Hepatocyte (in vitro differentiated cells): Measurements from ENCODE around the gene NPC2. TPM values are rescaled to one million over a fixed set of nuclear protein-coding genes. Genes with fewer than 3 reads are reported as not detected.

Source experiments
- DNase-seq: peaks from one replicate; pipeline ENCODE4 v3.0.0-alpha.2; 2016; ENCODE audit warnings: low spot score
- H2AFZ ChIP-seq: fragments of 200-600 bp; sonication (generic); 2 replicates; pipeline ENCODE4 v1.6.0; 2016; ENCODE audit warnings: antibody characterized with exemption, mild to moderate bottlenecking
- H3K27ac ChIP-seq: fragments of 200-600 bp; sonication (generic); 2 replicates; pipeline ENCODE4 v1.5.1; 2016; ENCODE audit warnings: mild to moderate bottlenecking
- H3K27me3 ChIP-seq: fragments of 200-600 bp; sonication (generic); 2 replicates; pipeline ENCODE4 v1.6.1; 2016
- H3K36me3 ChIP-seq: fragments of 200-600 bp; sonication (generic); replicated peaks from 2 replicates; pipeline ENCODE4 v1.5.1; 2016; ENCODE audit warnings: low read depth; ENCODE audit not compliant: insufficient read depth
- H3K4me1 ChIP-seq: fragments of 200-600 bp; sonication (generic); 2 replicates; pipeline ENCODE4 v1.5.1; 2016; ENCODE audit warnings: mild to moderate bottlenecking, moderate library complexity; ENCODE audit not compliant: insufficient read depth
- H3K4me2 ChIP-seq: fragments of 200-600 bp; sonication (generic); 2 replicates; pipeline ENCODE4 v1.6.0; 2016
- H3K4me3 ChIP-seq: fragments of 200-600 bp; sonication (generic); 2 replicates; pipeline ENCODE4 v1.5.1; 2016; ENCODE audit warnings: mild to moderate bottlenecking
- H3K79me2 ChIP-seq: fragments of 200-600 bp; sonication (generic); 2 replicates; pipeline ENCODE4 v1.6.0; 2017; ENCODE audit warnings: mild to moderate bottlenecking
- H3K9me2 ChIP-seq: fragments of 200-600 bp; sonication (generic); replicated peaks from 2 replicates; pipeline ENCODE4 v1.6.0; 2017; ENCODE audit warnings: mild to moderate bottlenecking; ENCODE audit not compliant: insufficient read depth
- H3K9me3 ChIP-seq: fragments of 200-600 bp; sonication (generic); 2 replicates; pipeline ENCODE4 v1.5.1; 2016; ENCODE audit warnings: low read depth, mild to moderate bottlenecking
- H4K20me1 ChIP-seq: fragments of 200-600 bp; sonication (generic); 2 replicates; pipeline ENCODE4 v1.6.0; 2016; ENCODE audit warnings: mild to moderate bottlenecking; ENCODE audit not compliant: insufficient read depth, poor library complexity, severe bottlenecking
- EZH2 ChIP-seq: fragments of 200-600 bp; sonication (generic); IDR thresholded peaks from 2 replicates; pipeline ENCODE4 v1.6.1; 2016; ENCODE audit warnings: antibody characterized with exemption, mild to moderate bottlenecking, borderline replicate concordance
- EZH2phosphoT487 ChIP-seq: fragments of 200-600 bp; sonication (generic); IDR thresholded peaks from one replicate; pipeline ENCODE4 v1.6.1; 2018; ENCODE audit warnings: antibody characterized with exemption, mild to moderate bottlenecking, low read depth, moderate library complexity; ENCODE audit not compliant: unreplicated experiment, severe bottlenecking
- WGBS: methylation state at CpG from one replicate; pipeline ENCODE4 v1.1.6; 2016; ENCODE audit warnings: low lambda C conversion rate; ENCODE audit errors: missing lambda C conversion rate; 5-methylcytosine and 5-hydroxymethylcytosine counted together
- polyA plus RNA-seq: library from polyadenylated mRNA; unstranded; fragments of >200 nt; fragmentation: Nextera tagmentation; extraction: Ambion mirVana; gene quantifications from 2 replicates; pipeline ENCODE4 v1.2.1, GENCODE V29; 2016
- total RNA-seq: library from RNA; depleted of rRNA; stranded (reverse); fragments of >200 nt; gene quantifications from 2 replicates; pipeline ENCODE4 v1.2.3, GENCODE V29; 2014
- TF ChIP-seq, protein P1 (sequence below): fragments of 200-600 bp; sonication (generic); IDR thresholded peaks from 2 replicates; pipeline ENCODE4 v1.5.1; 2016; ENCODE audit warnings: antibody characterized with exemption, mild to moderate bottlenecking; ENCODE audit not compliant: poor library complexity

Gene NPC2
- total and polyA plus RNA-seq, 2 experiments from 2014 or later, result 602 to 1,339 TPM

DNA sequence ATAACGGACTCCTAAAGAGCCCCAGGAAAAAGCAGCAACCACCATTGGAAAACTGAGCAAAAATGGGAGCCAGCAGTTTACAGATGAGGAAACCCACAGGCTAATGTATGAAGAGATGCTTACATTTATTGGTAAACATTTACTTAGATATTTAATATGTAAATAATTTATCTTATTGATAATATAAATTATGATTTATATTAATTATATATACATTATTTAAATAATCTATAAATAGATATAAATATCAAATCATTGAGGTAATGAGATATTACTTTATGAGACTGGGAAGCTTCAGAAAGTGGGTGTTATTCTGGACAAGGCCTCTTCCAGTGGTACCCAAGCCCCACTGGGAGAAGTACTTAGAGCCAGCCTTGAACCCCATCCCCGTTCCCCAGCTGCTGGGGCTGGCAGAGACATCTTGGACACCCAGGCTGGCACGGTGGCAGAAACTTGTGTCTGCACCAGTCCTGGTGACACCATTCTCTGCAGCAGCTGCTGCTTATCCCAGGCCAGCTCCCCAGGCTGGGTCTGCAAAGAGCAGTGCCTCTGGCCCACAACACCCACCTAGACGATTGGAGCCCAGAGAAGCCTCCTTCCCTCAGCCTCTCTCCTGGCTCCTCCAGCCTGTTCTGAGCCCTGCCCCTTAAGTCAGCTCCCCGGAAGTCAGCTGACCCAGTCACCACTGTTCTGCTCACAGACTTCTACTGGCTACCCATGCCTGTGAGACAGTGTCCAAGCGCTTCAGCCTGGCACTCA, 26.4 kb upstream of the NPC2 start:
- H3K9me2 ChIP-seq, result no peaks in the 10 kb centered on the region
- no peak overlapping the region for H3K27ac ChIP-seq
- H3K4me3 ChIP-seq, result no peak overlapping the region
- WGBS, result 90% methylated on average over 6 of the region's 6 CpGs
- H3K79me2 ChIP-seq, result no peaks in the 10 kb centered on the region
- TF ChIP-seq, protein P1, sequence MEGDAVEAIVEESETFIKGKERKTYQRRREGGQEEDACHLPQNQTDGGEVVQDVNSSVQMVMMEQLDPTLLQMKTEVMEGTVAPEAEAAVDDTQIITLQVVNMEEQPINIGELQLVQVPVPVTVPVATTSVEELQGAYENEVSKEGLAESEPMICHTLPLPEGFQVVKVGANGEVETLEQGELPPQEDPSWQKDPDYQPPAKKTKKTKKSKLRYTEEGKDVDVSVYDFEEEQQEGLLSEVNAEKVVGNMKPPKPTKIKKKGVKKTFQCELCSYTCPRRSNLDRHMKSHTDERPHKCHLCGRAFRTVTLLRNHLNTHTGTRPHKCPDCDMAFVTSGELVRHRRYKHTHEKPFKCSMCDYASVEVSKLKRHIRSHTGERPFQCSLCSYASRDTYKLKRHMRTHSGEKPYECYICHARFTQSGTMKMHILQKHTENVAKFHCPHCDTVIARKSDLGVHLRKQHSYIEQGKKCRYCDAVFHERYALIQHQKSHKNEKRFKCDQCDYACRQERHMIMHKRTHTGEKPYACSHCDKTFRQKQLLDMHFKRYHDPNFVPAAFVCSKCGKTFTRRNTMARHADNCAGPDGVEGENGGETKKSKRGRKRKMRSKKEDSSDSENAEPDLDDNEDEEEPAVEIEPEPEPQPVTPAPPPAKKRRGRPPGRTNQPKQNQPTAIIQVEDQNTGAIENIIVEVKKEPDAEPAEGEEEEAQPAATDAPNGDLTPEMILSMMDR, result no peak
- TF ChIP-seq EZH2phosphoT487, result no peak
- no peak for TF ChIP-seq EZH2
- no peak overlapping the region for H3K4me2 ChIP-seq
- no peak overlapping the region for H2AFZ ChIP-seq
- no peaks in the 10 kb centered on the region for H3K9me3 ChIP-seq
- no peaks in the 10 kb centered on the region for H4K20me1 ChIP-seq
- H3K4me1 ChIP-seq, result peaks cover 2% of the 10 kb centered on the region
- H3K27me3 ChIP-seq, result no peaks in the 10 kb centered on the region
- no peaks in the 10 kb centered on the region for H3K36me3 ChIP-seq
- DNase-seq, result no peak

DNA sequence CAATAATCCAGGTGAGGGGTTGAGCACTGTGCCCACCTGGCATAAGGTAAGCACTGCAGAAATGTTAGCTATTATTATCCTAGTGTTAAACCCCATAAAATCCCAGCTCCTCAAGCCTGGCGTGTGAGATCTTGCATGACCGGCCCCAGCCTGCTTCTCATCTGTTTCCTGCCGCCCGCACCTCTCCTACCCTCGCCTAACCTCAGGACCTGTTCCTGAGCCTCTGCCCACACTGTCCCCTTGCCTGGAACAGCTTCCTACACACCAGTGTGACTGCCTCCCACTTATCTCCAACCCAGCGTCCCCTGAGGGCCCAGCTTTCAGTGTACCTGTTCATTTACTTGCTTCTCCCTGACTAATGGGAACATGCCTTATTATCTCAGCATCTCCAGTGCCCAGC, 25.1 kb upstream of the NPC2 start:
- H3K79me2 ChIP-seq, result no peaks in the 10 kb centered on the region
- no peaks in the 10 kb centered on the region for H3K27me3 ChIP-seq
- WGBS, result 88% methylated on average over 6 of the region's 6 CpGs
- peaks cover 6% of the 10 kb centered on the region for H3K4me1 ChIP-seq
- H3K4me2 ChIP-seq, result no peak overlapping the region
- H3K36me3 ChIP-seq, result no peaks in the 10 kb centered on the region
- no peak for DNase-seq
- no peak overlapping the region for H3K27ac ChIP-seq
- H4K20me1 ChIP-seq, result no peaks in the 10 kb centered on the region
- no peaks in the 10 kb centered on the region for H3K9me2 ChIP-seq
- no peaks in the 10 kb centered on the region for H3K9me3 ChIP-seq
- no peak overlapping the region for H2AFZ ChIP-seq
- no peak overlapping the region for H3K4me3 ChIP-seq
- no peak for TF ChIP-seq EZH2
- no peak for TF ChIP-seq EZH2phosphoT487
- TF ChIP-seq, protein P1, result no peak

DNA sequence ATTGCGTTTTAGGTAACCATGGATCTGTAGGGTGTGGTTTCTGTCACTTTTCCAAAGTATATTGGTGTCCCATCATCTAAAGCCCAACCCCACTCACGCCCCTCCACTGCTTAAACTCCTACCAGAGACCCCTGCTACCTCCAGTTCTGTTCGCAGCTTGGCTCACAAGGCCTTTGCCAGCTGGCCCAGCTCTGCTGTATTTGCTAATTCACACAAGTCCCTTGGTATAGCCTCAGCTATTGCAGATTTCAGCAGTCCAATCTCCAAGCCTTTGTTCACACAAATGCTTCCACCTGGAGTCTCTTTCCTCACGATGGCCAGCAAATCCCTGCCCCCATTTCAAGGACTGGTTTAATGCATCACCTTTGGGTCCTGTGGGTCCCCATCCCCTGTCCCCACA, 24.6 kb upstream of the NPC2 start:
- Histone ChIP-seq H3K36me3 (no peaks in the 10 kb centered on the region), H3K27me3 (no peaks in the 10 kb centered on the region), H4K20me1 (no peaks in the 10 kb centered on the region), H3K4me2 (no peak overlapping the region), H3K9me2 (no peaks in the 10 kb centered on the region), H2AFZ (no peak overlapping the region), H3K4me1 (peaks cover 6% of the 10 kb centered on the region), H3K27ac (no peak overlapping the region), H3K4me3 (no peak overlapping the region), H3K79me2 (no peaks in the 10 kb centered on the region), H3K9me3 (no peaks in the 10 kb centered on the region)
- no peak for DNase-seq
- WGBS, result 95% methylated on average over 4 of the region's 4 CpGs
- TF ChIP-seq EZH2 (no peak), EZH2phosphoT487 (no peak)
- TF ChIP-seq, protein P1, result no peak
